ENCODE measurements around the gene PSMA8.

- TF ChIP-seq CTCF (IDR thresholded peaks at IDR 0.05) (no peak), RNF2 (IDR thresholded peaks at IDR 0.05; ENCODE audit: borderline replicate concordance, low read depth) (no peak), CEBPB (IDR thresholded peaks at IDR 0.05) (no peak), USF2 (IDR thresholded peaks at IDR 0.05) (no peak), MYC (IDR thresholded peaks at IDR 0.05; ENCODE audit: borderline replicate concordance, low read length) (no peak), RAD21 (conservative IDR thresholded peaks at IDR 0.05 in 1 of 2, IDR thresholded peaks at IDR 0.05 in 1 of 2) (no peak), EP300 (IDR thresholded peaks at IDR 0.05) (no peak), CBX2 (IDR thresholded peaks at IDR 0.05; ENCODE audit: borderline replicate concordance, low read depth) (no peak), E2F6 (IDR thresholded peaks at IDR 0.05; ENCODE audit: borderline replicate concordance, low read depth) (no peak), NR3C1 (IDR thresholded peaks at IDR 0.05) (no peak), ZFP36 (IDR thresholded peaks at IDR 0.05; ENCODE audit: borderline replicate concordance, partially characterized antibody) (no peak)
These were observed 58.6 kb downstream of the PSMA8 start for GRCh38 chr18:26192233-26192632.

All from A549 (cell line).